HepG2 (cell line): ENCODE measurements around the gene CCM2L. TPM values are rescaled to one million over a fixed set of nuclear protein-coding genes. Genes with fewer than 3 reads are reported as not detected.
A peak's percentile ranks its signal among the peaks of the same experiment; 100 is the strongest.

Experiments
- ARID4A ChIP-seq: sonication (generic); formaldehyde crosslinking; IDR thresholded peaks from 2 replicates; pipeline ENCODE4 v1.5.0; 2020; ENCODE audit warnings: mild to moderate bottlenecking, missing genetic modification reagents, borderline replicate concordance
- ATF7 ChIP-seq, 2 experiments: fragments of 450-650 bp in 1 of 2; sonication (generic) in 1 of 2; formaldehyde crosslinking in 1 of 2; IDR thresholded peaks; 2 replicates each; pipeline versions ENCODE4 v1.4.0 to v1.6.1; 2016 to 2020; ENCODE audit warnings: antibody characterized with exemption in 1 of 2, mild to moderate bottlenecking in 1 of 2, missing genetic modification reagents in 1 of 2
- GABPB1 ChIP-seq: IDR thresholded peaks from 2 replicates; pipeline ENCODE4 v1.6.1; 2016; ENCODE audit warnings: mild to moderate bottlenecking, missing genetic modification reagents, moderate library complexity, missing compliant biosample characterization
- HNRNPLL ChIP-seq: fragments of 200-400 bp; formaldehyde crosslinking; IDR thresholded peaks from 2 replicates; pipeline ENCODE4 v1.6.1; 2017; ENCODE audit warnings: mild to moderate bottlenecking, low read depth, low read length; ENCODE audit not compliant: poor library complexity, severe bottlenecking
- KDM2A ChIP-seq: sonication (generic); formaldehyde crosslinking; IDR thresholded peaks from 2 replicates; pipeline ENCODE4 v1.4.0; 2020; ENCODE audit warnings: low read depth, missing genetic modification reagents, borderline replicate concordance
- NKX3-1 ChIP-seq: sonication (generic); formaldehyde crosslinking; IDR thresholded peaks from 2 replicates; pipeline ENCODE4 v1.5.0; 2020; ENCODE audit warnings: missing genetic modification reagents
- NRL ChIP-seq: sonication (generic); formaldehyde crosslinking; IDR thresholded peaks from 2 replicates; pipeline ENCODE4 v1.5.0; 2020; ENCODE audit warnings: missing genetic modification reagents, mild to moderate bottlenecking, moderate library complexity, borderline replicate concordance
- RFXAP ChIP-seq: sonication (generic); formaldehyde crosslinking; IDR thresholded peaks from 2 replicates; pipeline ENCODE4 v1.4.0; 2020; ENCODE audit warnings: missing genetic modification reagents, borderline replicate concordance
- ZNF543 ChIP-seq: sonication (generic); formaldehyde crosslinking; IDR thresholded peaks from 2 replicates; pipeline ENCODE4 v1.4.0; 2020; ENCODE audit warnings: mild to moderate bottlenecking, missing genetic modification reagents
- ZNF574 ChIP-seq: sonication (generic); formaldehyde crosslinking; IDR thresholded peaks from 2 replicates; pipeline ENCODE4 v1.4.0; 2020; ENCODE audit warnings: missing genetic modification reagents
- ZNF703 ChIP-seq: sonication (generic); formaldehyde crosslinking; IDR thresholded peaks from 2 replicates; pipeline ENCODE4 v1.5.1; 2020; ENCODE audit warnings: missing genetic modification reagents, mild to moderate bottlenecking, moderate library complexity, borderline replicate concordance
- ZNF777 ChIP-seq: sonication (generic); formaldehyde crosslinking; IDR thresholded peaks from 2 replicates; pipeline ENCODE4 v1.4.0; 2020; ENCODE audit warnings: missing genetic modification reagents
- polyA plus RNA-seq, 8 experiments: library from polyadenylated mRNA; depleted of rRNA in 3 of 8; stranded (reverse) in 7 of 8; unstranded in 1 of 8; fragments of >200 nt; fragmentation: Illumina TruSeq in 4 of 8; extraction: Trizol in 4 of 8; gene quantifications; 2 replicates each; pipeline versions ENCODE4 v1.2.1 to v1.2.3, GENCODE V29; 2011 to 2016; ENCODE audit warnings: low read depth in 4 of 8, missing spikeins in 1 of 8, mixed read lengths in 1 of 8; ENCODE audit not compliant: insufficient read depth in 1 of 8
- total RNA-seq, 5 experiments: library from RNA; depleted of rRNA; stranded (reverse); fragments of >200 nt; fragmentation: Illumina TruSeq; extraction: Trizol; gene quantifications; 2 replicates each; pipeline ENCODE4 v1.2.3, GENCODE V29; 2016; ENCODE audit warnings: low read depth in 1 of 5

The CCM2L gene
- total and polyA plus RNA-seq, 2 of the 13 experiments (the other 11 are each of a cell fraction or from before 2014, with no cell fraction given), result 0.15 TPM; not detected in 1

GRCh38 chr20:32018269-32019155, 8.3 kb downstream of the CCM2L start (continued):
- TF ChIP-seq KDM2A (peak; percentile 9; the same call in 1 of the 2 replicates), ZNF777 (CRISPR knock-in tag) (peak; percentile 91), ZNF703 (CRISPR knock-in tag) (0 out of 2 replicates have a peak, but pooled peaks have one; percentile 43), ATF7 (IDR thresholded peaks at IDR 0.05) (no peak), ATF7 (CRISPR knock-in tag; IDR thresholded peaks at IDR 0.05) (peak; percentile 69; the same call in 1 of the 2 replicates), NKX3-1 (CRISPR knock-in tag) (no peak), HNRNPLL (peak; percentile 51), NRL (CRISPR knock-in tag) (peak; percentile 69; the same call in 1 of the 2 replicates), ZNF543 (CRISPR knock-in tag) (peak; percentile 55; the same call in 1 of the 2 replicates), ARID4A (CRISPR knock-in tag) (peak; percentile 38; the same call in 1 of the 2 replicates), GABPB1 (peak; percentile 59), ZNF574 (peak; percentile 89), RFXAP (peak; percentile 49; the same call in 1 of the 2 replicates)
